ENCODE data around the gene ZFP57.

The ZFP57 gene

GRCh38 chr6:29680904-29681303 lies at the start of gene ZFP57:
Gene ZFP57 (minus strand): TSS chr6:29681152. CDS start chr6:29677003, 4,149 bp downstream.
- DNase-seq (ENCODE audit: low read depth, low spot score), result no peak

DNA sequence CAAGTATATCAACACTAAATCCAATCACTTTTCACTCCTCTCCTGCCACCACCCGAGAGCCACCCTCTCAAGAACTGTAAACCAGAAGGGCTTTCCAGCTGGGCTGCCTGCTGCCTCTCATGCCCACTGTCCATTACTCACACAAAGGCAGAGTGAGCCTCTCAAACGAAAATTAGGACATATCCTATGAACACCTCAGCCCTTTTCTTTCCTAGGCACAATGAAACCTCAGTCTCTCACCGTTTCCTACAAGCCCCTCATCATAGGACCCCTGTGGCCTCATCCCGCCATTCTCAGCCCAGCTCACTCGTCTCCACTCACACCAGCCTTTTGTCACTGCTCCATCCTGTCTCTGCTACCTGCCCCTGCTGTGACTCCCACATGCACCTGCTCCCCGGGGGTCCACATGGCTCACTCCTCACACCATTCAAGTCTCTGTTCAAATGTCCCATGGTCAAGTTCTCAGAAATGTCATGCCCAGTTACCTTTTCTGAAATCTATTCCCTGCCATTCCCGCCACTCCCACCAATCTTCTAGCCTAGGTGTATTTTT lies 49.7 kb upstream of the ZFP57 start:
- no peak for DNase-seq (ENCODE audit: low read depth, low spot score)

DNA sequence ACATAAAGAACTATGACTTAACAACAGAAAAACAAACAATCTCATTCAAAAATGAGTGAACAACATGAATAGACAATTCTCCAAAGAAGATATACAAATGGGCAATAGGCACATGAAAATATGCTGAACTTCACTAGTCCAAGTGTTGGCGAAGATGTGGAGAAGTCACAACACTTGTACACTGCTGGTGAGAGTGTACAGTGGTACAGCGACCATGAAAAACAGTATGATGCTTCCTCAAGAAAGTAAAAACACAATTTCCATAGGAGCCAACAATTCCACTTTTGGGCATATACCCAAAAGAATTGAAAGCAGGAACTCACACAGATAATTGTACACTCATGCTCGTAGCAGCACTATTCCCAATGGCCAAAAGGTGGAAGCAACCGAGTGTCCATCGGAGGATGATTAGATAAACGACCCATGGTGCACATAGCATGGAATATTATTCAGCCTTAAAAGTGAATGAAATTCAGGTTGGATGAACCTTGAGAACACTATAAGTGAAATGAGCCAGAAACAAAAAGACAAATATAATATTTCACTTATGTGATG lies 48.9 kb upstream of the ZFP57 start:
- DNase-seq (ENCODE audit: low read depth, low spot score), result no peak

GRCh38 chr6:29728875-29729270 lies 47.9 kb upstream of the ZFP57 start:
- DNase-seq (ENCODE audit: low read depth, low spot score), result no peak

DNA sequence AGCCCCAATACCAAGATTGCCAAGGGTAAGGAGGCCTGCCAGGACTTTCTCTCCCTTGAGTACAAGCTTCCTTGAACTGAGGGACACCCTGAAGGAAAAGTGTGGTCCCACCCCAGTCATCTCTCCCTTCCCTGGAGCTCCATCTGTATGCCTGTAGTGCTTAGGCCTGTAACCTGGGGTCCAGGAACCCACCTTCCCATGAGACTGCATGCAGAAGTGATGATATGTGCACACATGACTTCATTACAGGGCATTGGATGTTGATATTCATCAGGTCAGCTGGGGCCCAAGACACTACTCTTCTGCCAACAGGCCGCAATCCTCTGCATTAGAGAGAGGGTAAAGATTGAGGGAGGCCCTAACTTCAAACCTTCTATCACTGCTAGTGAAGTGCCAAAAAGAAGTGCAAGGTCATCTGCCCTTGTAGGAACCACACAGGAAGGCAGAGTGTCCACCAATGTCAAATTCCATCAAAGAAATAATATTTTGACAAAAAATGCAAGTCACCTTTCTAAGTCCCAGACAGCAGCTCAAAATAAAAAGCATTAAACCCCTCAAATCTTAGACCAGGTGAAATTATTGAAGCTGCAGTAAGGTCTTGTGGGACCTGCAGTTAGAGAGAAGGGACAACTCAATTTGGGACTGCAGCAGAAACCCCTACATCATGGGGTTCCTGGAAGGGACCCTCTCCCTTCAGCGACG lies 47.4 kb upstream of the ZFP57 start:
- no peak for DNase-seq (ENCODE audit: low read depth, low spot score)

DNA sequence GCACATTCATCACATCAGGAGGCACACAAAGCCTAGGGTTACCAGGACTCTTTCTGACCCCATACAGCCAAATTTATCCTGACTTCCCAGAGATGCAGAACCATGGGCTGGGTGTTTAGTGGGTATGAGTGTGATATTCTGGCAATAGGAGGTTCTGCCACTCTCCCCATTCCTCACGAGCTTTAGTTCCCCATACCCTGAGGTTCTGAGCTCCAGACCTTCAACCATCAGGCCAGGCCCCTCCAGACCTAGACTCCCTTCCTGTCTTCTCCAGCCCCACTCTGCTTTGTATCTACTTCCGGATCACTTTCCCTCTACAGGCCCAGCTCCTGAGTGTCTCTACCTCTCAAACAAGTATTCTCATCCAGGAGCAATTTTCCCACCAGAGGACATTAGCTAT lies 46.7 kb upstream of the ZFP57 start:
- DNase-seq (ENCODE audit: low read depth, low spot score), result no peak

DNA sequence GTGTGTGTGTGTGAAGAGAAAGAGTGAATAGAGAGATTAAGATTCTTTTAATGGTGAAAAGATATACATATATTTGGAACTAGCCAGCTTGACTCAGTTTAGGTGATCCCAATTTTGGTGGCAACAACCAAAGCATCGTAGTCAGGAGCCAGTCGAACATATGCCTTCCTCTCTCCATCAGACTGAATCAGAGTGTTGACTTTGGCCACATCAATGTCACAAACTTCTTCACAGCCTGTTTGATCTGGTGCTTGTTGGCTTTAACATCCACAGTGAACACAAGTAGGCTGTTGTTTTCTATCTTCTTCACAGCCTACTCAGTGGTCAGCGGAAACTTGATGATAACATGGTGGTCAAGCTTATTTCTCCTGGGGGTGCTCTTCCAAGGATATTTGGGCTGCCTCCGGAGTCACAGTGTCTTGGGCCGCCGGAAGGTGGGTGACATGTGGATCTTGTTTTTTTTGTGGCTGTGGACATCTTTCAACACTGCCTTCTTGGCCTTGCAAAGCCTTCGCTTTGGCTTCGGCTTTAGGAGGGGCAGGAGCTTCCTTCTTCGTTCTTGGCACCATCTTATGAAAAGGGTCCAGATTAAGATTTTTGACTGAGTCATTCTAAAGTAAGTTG lies 45.7 kb upstream of the ZFP57 start:
- DNase-seq (ENCODE audit: low read depth, low spot score), result no peak

DNA sequence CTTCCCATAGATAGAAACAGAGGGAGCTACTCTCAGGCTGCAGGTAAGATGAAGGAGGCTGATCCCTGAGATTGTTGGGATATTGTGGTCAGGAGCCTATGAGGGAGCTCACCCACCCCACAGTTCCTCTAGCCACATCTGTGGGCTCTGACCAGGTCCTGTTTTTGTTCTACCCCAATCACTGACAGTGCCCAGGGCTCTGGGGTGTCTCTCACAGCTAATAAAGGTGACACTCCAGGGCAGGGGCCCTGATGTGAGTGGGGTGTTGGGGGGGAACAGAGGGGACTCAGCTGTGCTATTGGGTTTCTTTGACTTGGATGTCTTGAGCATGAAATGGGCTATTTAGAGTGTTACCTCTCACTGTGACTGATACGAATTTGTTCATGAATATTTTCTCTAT lies 45.0 kb upstream of the ZFP57 start:
- no peak for DNase-seq (ENCODE audit: low read depth, low spot score)

DNA sequence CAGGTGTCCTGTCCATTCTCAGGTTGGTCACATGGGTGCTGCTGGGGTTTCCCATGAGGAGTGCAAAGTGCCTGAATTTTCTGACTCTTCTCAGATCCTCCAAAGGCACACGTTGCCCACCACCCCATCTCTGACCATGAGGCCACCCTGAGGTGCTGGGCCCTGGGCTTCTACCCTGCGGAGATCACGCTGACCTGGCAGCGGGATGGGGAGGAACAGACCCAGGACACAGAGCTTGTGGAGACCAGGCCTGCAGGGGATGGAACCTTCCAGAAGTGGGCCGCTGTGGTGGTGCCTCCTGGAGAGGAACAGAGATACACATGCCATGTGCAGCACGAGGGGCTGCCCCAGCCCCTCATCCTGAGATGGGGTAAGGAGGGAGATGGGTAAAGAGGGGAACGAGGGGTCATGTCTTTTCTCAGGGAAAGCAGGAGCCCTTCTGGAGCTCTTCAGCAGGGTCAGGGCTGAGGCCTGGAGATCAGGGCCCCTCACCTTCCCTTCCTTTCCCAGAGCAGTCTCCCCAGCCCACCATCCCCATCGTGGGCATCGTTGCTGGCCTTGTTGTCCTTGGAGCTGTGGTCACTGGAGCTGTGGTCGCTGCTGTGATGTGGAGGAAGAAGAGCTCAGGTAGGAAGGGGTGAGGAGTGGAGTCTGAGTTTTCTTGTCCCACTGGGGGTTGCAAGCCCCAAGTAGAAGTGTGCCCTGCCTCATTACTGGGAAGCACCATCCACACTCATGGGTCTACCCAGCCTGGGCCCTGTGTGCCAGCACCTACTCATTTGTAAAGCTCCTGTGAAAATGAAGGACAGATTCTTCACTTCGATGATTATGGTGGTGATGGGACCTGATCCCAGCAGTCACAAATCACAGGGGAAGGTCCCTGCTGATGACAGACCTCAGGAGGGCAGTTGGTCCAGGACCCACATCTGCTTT lies 44.3 kb upstream of the ZFP57 start:
- DNase-seq (ENCODE audit: low read depth, low spot score), result no peak

DNA sequence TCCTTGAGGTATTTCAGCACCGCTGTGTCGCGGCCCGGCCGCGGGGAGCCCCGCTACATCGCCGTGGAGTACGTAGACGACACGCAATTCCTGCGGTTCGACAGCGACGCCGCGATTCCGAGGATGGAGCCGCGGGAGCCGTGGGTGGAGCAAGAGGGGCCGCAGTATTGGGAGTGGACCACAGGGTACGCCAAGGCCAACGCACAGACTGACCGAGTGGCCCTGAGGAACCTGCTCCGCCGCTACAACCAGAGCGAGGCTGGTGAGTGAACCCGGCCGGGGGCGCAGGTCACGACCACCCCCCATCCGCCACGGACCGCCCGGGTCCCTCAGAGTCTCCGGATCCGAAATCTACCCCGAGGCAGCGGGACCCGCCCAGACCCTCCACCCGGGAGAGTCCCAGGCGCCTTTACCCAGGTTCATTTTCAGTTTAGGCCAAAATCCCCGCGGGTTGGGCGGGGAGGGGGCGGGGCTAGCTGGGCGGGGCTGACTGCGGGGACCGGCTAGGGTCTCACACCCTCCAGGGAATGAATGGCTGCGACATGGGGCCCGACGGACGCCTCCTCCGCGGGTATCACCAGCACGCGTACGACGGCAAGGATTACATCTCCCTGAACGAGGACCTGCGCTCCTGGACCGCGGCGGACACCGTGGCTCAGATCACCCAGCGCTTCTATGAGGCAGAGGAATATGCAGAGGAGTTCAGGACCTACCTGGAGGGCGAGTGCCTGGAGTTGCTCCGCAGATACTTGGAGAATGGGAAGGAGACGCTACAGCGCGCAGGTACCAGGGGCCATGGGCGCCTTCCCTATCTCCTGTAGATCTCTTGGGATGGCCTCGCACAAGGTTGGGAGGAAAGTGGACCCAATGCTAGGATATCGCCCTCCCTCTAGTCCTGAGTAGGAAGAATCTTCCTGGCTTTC lies 43.0 kb upstream of the ZFP57 start:
- DNase-seq (ENCODE audit: low read depth, low spot score), result no peak

DNA sequence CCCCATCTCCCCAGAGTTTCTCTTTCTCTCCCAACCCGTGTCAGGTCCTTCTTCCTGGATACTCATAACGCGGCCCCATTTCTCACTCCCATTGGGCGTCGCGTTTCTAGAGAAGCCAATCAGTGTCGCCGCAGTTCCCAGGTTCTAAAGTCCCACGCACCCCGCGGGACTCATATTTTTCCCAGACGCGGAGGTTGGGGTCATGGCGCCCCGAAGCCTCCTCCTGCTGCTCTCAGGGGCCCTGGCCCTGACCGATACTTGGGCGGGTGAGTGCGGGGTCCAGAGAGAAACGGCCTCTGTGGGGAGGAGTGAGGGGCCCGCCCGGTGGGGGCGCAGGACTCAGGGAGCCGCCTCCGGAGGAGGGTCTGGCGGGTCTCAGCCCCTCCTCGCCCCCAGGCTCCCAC lies 42.3 kb upstream of the ZFP57 start, which contains the start of gene HLA-F:
Gene HLA-F (plus strand): TSS at position 173 of the 404 bp plus-strand sequence. CDS start 30 bp downstream, at position 203.
- no peak for DNase-seq (ENCODE audit: low read depth, low spot score)

- DNase-seq (ENCODE audit: low read depth, low spot score), result no peak
Measured at GRCh38 chr6:29720863-29721262, 39.9 kb upstream of the ZFP57 start.

- DNase-seq (ENCODE audit: low read depth, low spot score), result no peak
Measured at GRCh38 chr6:29710281-29710941, 29.5 kb upstream of the ZFP57 start.

DNA sequence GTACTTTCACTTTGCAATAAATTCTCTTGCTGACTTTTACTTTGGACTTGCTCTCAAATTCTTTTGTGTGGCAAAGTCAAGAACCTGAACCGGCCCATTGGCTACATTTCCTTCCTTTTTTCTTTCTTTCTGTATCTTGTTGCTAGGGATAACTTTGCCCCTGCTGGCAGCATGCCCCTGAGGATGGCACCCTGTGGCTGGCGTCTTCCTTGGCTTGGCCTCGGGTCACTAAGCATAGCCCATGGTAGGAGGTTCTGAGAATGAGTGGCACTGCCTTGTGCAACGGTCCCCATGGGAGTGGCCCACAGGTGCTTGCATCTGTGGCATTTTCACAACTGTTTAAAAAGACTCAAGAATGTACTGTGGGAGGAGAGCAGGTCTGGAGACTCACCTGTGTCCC lies 28.2 kb upstream of the ZFP57 start:
- DNase-seq (ENCODE audit: low read depth, low spot score), result no peak

DNA sequence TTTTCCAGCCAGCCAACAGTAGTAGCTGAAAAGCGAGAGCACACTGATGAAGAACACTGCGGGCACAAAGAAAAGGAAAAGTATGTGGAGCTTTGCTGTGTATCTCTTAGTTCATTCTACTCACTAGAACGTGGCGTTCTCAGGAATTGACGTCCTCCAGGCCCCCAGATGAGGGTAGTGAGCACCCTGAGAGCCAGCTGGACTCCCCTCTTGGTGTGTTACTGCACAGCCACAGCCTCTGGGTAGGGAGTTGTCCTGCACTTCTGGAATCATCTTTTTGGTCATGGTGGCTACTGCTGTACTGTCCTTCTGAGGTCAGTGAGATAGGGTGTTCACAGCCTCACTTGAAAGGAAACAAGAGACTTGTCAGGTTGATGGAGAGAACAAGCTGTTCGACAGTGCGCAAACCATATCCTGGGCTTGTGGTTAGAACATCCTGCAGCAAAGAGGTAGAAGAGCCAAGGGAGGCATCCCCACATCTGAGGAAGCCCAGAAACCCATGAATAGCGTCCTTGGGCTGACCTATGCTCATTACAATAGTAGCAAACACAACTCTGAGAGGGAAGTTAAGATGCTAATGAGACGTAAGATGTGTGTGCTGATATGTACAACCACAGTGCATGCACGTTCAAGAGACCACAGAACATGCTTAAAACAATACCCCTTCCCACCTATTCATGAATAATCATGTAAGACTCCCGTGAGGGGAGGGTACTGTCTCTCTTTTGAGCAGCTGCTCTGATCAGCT lies 27.7 kb upstream of the ZFP57 start:
- DNase-seq (ENCODE audit: low read depth, low spot score), result no peak

DNA sequence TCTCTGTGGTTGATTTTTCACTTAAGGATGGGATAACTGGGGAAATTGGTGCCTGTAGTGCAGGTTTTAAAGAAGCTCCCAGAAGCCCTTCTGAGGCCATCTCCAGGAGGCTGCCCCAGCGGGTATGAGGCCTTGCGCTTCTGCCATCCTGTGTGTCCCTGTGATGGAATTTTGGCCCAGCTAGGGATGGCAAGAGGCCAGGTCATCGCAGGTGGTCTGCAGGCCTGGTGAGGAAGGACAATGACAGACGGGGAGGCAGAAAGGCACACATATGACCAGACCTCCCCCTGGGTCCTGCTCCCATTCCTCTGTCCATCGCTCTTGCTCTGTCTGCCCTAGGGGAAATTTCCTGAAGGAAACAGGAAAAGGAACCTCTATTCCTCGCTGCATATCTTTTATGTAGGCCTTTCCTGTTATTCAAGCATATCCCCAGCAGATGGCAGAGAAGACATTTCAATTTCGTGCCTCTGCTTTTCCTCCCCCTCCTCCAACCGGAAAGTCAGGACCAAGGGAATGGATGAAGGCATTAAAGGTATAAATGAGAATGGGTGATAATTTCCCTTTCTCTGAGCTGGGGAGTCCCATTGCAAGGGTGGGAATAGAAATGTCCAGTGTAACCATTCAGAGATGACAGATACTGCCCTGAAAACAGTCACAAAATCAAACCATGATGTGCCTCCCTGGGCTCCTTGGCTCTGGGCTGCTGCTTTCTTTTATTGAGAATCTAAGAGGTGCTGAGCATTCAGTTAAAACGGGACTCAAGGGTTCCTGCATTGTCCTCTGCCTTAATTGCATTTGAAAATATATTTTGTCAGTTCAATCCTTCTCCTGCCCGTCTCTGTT lies 24.7 kb upstream of the ZFP57 start:
- DNase-seq (ENCODE audit: low read depth, low spot score), result no peak

DNA sequence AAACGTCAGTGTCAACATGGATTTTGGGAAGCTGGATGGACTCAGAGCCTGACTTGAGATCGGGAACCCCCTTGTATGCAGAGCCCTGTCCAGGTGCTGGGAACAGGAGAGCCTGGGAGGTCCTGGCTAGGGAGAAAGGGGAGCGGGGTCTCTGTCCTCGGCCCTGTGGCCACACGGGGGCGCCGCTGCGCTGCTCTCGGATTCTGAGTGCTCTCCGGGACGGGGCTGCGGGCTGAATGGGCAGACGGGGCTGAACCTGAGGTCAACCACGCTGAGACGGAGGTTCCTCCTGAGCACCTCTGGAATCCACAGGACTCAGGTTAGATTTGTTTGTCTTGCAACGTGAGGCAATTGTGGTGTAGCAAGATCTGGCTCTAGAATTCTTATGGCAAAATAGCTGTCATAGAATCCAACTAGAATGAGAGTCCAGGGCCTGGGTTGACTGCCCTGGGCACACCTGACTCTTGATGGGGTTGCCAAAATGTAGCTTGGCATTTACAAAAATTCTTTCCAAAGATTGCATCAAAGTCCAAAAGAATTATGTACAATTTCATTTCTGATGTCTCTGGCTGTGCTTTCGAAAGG lies 21.7 kb upstream of the ZFP57 start:
- DNase-seq (ENCODE audit: low read depth, low spot score), result no peak

Measured in iPS DF 19.7 (cell line).